Activated naive CD4-positive, alpha-beta T cell treated with anti-CD3 and anti-CD28 coated beads, Interleukin-2, amount 50 U/mL, for 72 hours (primary cell): Measurements from ENCODE around the gene ASAP2. TPM values are rescaled to one million over a fixed set of nuclear protein-coding genes. Genes with fewer than 3 reads are reported as not detected.

Experiments
- ATAC-seq, 2 donors: fragments of 150-1000 bp; cut with Tn5 transposase; 2 replicates each; pipeline ENCODE4 v1.10.0; 2021; ENCODE audit warnings: mild to moderate bottlenecking in 2 of 2, moderate library complexity in 2 of 2
- DNase-seq, 2 donors: peaks; one replicate each; pipeline ENCODE4 v3.0.0; 2021 to 2022; ENCODE audit warnings: low spot score in 2 of 2
- H3K27ac Mint-ChIP-seq, 2 donors: one replicate each; pipeline ENCODE4 v1.8.0; 2022; ENCODE audit warnings: mild to moderate bottlenecking in 2 of 2, mixed read lengths in 2 of 2
- H3K36me3 Mint-ChIP-seq, 2 donors: one replicate each; pipeline ENCODE4 v1.8.0; 2022; ENCODE audit warnings: mixed read lengths in 2 of 2
- H3K9me3 Mint-ChIP-seq, 2 donors: one replicate each; pipeline ENCODE4 v1.8.0; 2022; ENCODE audit warnings: mixed read lengths in 2 of 2
- total RNA-seq, 2 donors: library from RNA; stranded (reverse); gene quantifications; one replicate each; pipeline ENCODE4 v1.2.3, GENCODE V29; 2022

ASAP2 gene
- total RNA-seq, 2 donors from 2014 or later: 0.09 to 1.0 TPM

GRCh38 chr2:9326975-9327374, 120.4 kb downstream of the ASAP2 start:
- ATAC-seq (no peak), DNase-seq (no peak)
- H3K36me3 Mint-ChIP-seq: no peaks in the 10 kb centered on the region
- no peaks in the 10 kb centered on the region for H3K9me3 Mint-ChIP-seq
- no peak overlapping the region for H3K27ac Mint-ChIP-seq

GRCh38 chr2:9327873-9328352, 121.3 kb downstream of the ASAP2 start:
- no peaks in the 10 kb centered on the region for H3K9me3 Mint-ChIP-seq
- no peaks in the 10 kb centered on the region for H3K36me3 Mint-ChIP-seq
- ATAC-seq (no peak), DNase-seq (no peak)
- H3K27ac Mint-ChIP-seq: no peak overlapping the region

- ATAC-seq (no peak), DNase-seq (no peak)
- Mint-ChIP-seq H3K9me3 (no peaks in the 10 kb centered on the region), H3K27ac (no peak overlapping the region), H3K36me3 (no peaks in the 10 kb centered on the region)
Measured at GRCh38 chr2:9328931-9329330, 122.3 kb downstream of the ASAP2 start.

GRCh38 chr2:9329497-9329896, 122.9 kb downstream of the ASAP2 start:
- DNase-seq (no peak), ATAC-seq (no peak)
- H3K9me3 Mint-ChIP-seq: no peaks in the 10 kb centered on the region
- no peaks in the 10 kb centered on the region for H3K36me3 Mint-ChIP-seq
- no peak overlapping the region for H3K27ac Mint-ChIP-seq

- Mint-ChIP-seq H3K36me3 (no peaks in the 10 kb centered on the region), H3K27ac (no peak overlapping the region), H3K9me3 (no peaks in the 10 kb centered on the region)
- no peak for DNase-seq
- no peak for ATAC-seq
Measured at GRCh38 chr2:9330612-9331270, 124.1 kb downstream of the ASAP2 start.

- Mint-ChIP-seq H3K36me3 (no peaks in the 10 kb centered on the region), H3K9me3 (no peaks in the 10 kb centered on the region), H3K27ac (no peak overlapping the region)
- ATAC-seq (no peak), DNase-seq (no peak)
Measured at GRCh38 chr2:9331704-9332103, 125.1 kb downstream of the ASAP2 start.

GRCh38 chr2:9332136-9332852, 125.7 kb downstream of the ASAP2 start:
- Mint-ChIP-seq H3K9me3 (no peaks in the 10 kb centered on the region), H3K36me3 (no peaks in the 10 kb centered on the region), H3K27ac (no peak overlapping the region)
- no peak for ATAC-seq
- DNase-seq: no peak

GRCh38 chr2:9332853-9333245, 126.2 kb downstream of the ASAP2 start:
- no peak for DNase-seq
- H3K36me3 Mint-ChIP-seq: no peaks in the 10 kb centered on the region
- no peak for ATAC-seq

GRCh38 chr2:9333591-9334171, 127.1 kb downstream of the ASAP2 start:
- Mint-ChIP-seq H3K27ac (no peak overlapping the region), H3K9me3 (no peaks in the 10 kb centered on the region), H3K36me3 (no peaks in the 10 kb centered on the region)
- ATAC-seq (peak in 1 of 2 donors; percentile 45), DNase-seq (no peak)

More at GRCh38 chr2:9332853-9333245, 126.2 kb downstream of the ASAP2 start:
- Mint-ChIP-seq H3K9me3 (no peaks in the 10 kb centered on the region), H3K27ac (no peak overlapping the region)

GRCh38 chr2:9334761-9335160, 128.1 kb downstream of the ASAP2 start:
- ATAC-seq (no peak), DNase-seq (no peak)
- Mint-ChIP-seq H3K36me3 (no peaks in the 10 kb centered on the region), H3K27ac (no peak overlapping the region), H3K9me3 (no peaks in the 10 kb centered on the region)

- H3K9me3 Mint-ChIP-seq: no peaks in the 10 kb centered on the region
- no peak for DNase-seq
- no peak overlapping the region for H3K27ac Mint-ChIP-seq
- no peaks in the 10 kb centered on the region for H3K36me3 Mint-ChIP-seq
- no peak for ATAC-seq
Measured at GRCh38 chr2:9335322-9335832, 128.8 kb downstream of the ASAP2 start.

- no peaks in the 10 kb centered on the region for H3K9me3 Mint-ChIP-seq
- H3K27ac Mint-ChIP-seq: no peak overlapping the region
- DNase-seq (peak in 1 of 2 donors; percentile 11), ATAC-seq (peak in 1 of 2 donors; percentile 98)
- no peaks in the 10 kb centered on the region for H3K36me3 Mint-ChIP-seq
Measured at GRCh38 chr2:9336241-9336575, 129.6 kb downstream of the ASAP2 start.

GRCh38 chr2:9336576-9337314, 130.1 kb downstream of the ASAP2 start:
- DNase-seq (no peak), ATAC-seq (no peak)
- no peaks in the 10 kb centered on the region for H3K36me3 Mint-ChIP-seq
- H3K9me3 Mint-ChIP-seq: no peaks in the 10 kb centered on the region
- H3K27ac Mint-ChIP-seq: no peak overlapping the region

GRCh38 chr2:9337901-9338300, 131.3 kb downstream of the ASAP2 start:
- DNase-seq: no peak
- H3K9me3 Mint-ChIP-seq: no peaks in the 10 kb centered on the region
- no peak overlapping the region for H3K27ac Mint-ChIP-seq
- no peaks in the 10 kb centered on the region for H3K36me3 Mint-ChIP-seq
- ATAC-seq: no peak

- DNase-seq (no peak), ATAC-seq (no peak)
- H3K36me3 Mint-ChIP-seq: no peaks in the 10 kb centered on the region
- no peaks in the 10 kb centered on the region for H3K9me3 Mint-ChIP-seq
- H3K27ac Mint-ChIP-seq: no peak overlapping the region
Measured at GRCh38 chr2:9341337-9341887, 134.8 kb downstream of the ASAP2 start.

GRCh38 chr2:9342659-9343058, 136.0 kb downstream of the ASAP2 start:
- Mint-ChIP-seq H3K9me3 (no peaks in the 10 kb centered on the region), H3K36me3 (no peaks in the 10 kb centered on the region), H3K27ac (no peak overlapping the region)
- DNase-seq (no peak), ATAC-seq (no peak)

- ATAC-seq (no peak), DNase-seq (no peak)
- no peak overlapping the region for H3K27ac Mint-ChIP-seq
- no peaks in the 10 kb centered on the region for H3K36me3 Mint-ChIP-seq
- no peaks in the 10 kb centered on the region for H3K9me3 Mint-ChIP-seq
Measured at GRCh38 chr2:9343524-9343923, 136.9 kb downstream of the ASAP2 start.
